HEK293 (cell line): Measurements from ENCODE around the gene FOXN3.

ENCODE experiments used
- MZF1 ChIP-seq: fragments of 450-650 bp; formaldehyde crosslinking; IDR thresholded peaks from 2 replicates; pipeline ENCODE4 v1.5.1; 2017; ENCODE audit warnings: missing biosample characterization, missing genetic modification characterization, borderline replicate concordance
- REST ChIP-seq: fragments of 450-650 bp; formaldehyde crosslinking; IDR thresholded peaks from 2 replicates; pipeline ENCODE4 v1.5.1; 2016; ENCODE audit warnings: missing biosample characterization, missing genetic modification characterization
- SP2 ChIP-seq: fragments of 450-650 bp; formaldehyde crosslinking; IDR thresholded peaks from 2 replicates; pipeline ENCODE4 v1.5.1; 2016; ENCODE audit warnings: missing biosample characterization, missing genetic modification characterization
- ZNF175 ChIP-seq: fragments of 450-650 bp; formaldehyde crosslinking; IDR thresholded peaks from 2 replicates; pipeline ENCODE4 v1.5.1; 2016; ENCODE audit warnings: missing biosample characterization, missing genetic modification characterization
- ZSCAN30 ChIP-seq: fragments of 450-650 bp; IDR thresholded peaks from 2 replicates; pipeline ENCODE4 v1.5.1; 2018; ENCODE audit warnings: missing biosample characterization, mild to moderate bottlenecking, missing genetic modification characterization, moderate library complexity
- TF ChIP-seq, protein P1 (sequence below): fragments of 450-650 bp; formaldehyde crosslinking; IDR thresholded peaks from 2 replicates; pipeline ENCODE4 v1.5.1; 2016; ENCODE audit warnings: missing biosample characterization, missing genetic modification characterization

GRCh38 chr14:89178376-89178775, 238.7 kb downstream of the FOXN3 start:
- TF ChIP-seq ZNF175 (tag by site-specific recombination) = no peak
- no peak for TF ChIP-seq SP2 (tag by site-specific recombination)
- TF ChIP-seq ZSCAN30 = no peak
- TF ChIP-seq, protein P1, sequence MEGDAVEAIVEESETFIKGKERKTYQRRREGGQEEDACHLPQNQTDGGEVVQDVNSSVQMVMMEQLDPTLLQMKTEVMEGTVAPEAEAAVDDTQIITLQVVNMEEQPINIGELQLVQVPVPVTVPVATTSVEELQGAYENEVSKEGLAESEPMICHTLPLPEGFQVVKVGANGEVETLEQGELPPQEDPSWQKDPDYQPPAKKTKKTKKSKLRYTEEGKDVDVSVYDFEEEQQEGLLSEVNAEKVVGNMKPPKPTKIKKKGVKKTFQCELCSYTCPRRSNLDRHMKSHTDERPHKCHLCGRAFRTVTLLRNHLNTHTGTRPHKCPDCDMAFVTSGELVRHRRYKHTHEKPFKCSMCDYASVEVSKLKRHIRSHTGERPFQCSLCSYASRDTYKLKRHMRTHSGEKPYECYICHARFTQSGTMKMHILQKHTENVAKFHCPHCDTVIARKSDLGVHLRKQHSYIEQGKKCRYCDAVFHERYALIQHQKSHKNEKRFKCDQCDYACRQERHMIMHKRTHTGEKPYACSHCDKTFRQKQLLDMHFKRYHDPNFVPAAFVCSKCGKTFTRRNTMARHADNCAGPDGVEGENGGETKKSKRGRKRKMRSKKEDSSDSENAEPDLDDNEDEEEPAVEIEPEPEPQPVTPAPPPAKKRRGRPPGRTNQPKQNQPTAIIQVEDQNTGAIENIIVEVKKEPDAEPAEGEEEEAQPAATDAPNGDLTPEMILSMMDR (tag by site-specific recombination) = no peak
- TF ChIP-seq MZF1 (tag by site-specific recombination) = no peak
- no peak for TF ChIP-seq REST (tag by site-specific recombination)
